ENCODE results near the gene NEAT1. TPM values are rescaled to one million over a fixed set of nuclear protein-coding genes. Genes with fewer than 3 reads are reported as not detected.

The NEAT1 gene
- total and polyA plus RNA-seq, 2 of the 8 experiments (the other 6 are each of a cell fraction or from before 2014, with no cell fraction given): 2.4 to 10.7 TPM

GRCh38 chr11:65454696-65455456 is 32.3 kb downstream of the NEAT1 start:
- H3K9ac ChIP-seq (replicated peaks in 1 of 4; ENCODE audit: extremely low read depth in 1 of 4, low read depth in 3 of 4, low read length in 3 of 4): peak overlapping the region in 3 of 4 experiments; percentile 22 to 29 (median 29); a peak in 4 of 7 replicates
- FAIRE-seq: no peak
- TF ChIP-seq SRF (IDR thresholded peaks at IDR 0.05; ENCODE audit: low read depth, low read length): no peak
- peak; percentile 18 for TF ChIP-seq EZH2 (IDR thresholded peaks at IDR 0.05; ENCODE audit: low read depth, low read length, severe bottlenecking)
- no peak for TF ChIP-seq KDM5A (IDR thresholded peaks at IDR 0.05; ENCODE audit: low read length)
- TF ChIP-seq SIRT6 (IDR thresholded peaks at IDR 0.05; ENCODE audit: low read length): no peak
- peak; percentile 28; the same call in 1 of the 2 replicates for TF ChIP-seq CREB1 (IDR thresholded peaks at IDR 0.05)
- TF ChIP-seq TBP (IDR thresholded peaks at IDR 0.05; ENCODE audit: low read depth, low read length): peak; percentile 38; the same call in 1 of the 2 replicates
- TF ChIP-seq KDM4A (IDR thresholded peaks at IDR 0.05; ENCODE audit: low read depth, low read length, severe bottlenecking): peak; percentile 76
- TF ChIP-seq JUN (IDR thresholded peaks at IDR 0.05; ENCODE audit: low read depth, low read length): no peak
- peak in 1 of 2 experiments; percentile 29; a peak in 1 of 3 replicates for TF ChIP-seq POLR2A (IDR thresholded peaks at IDR 0.05; ENCODE audit: control extremely low read depth in 1 of 2, low read depth in 2 of 2, low read length in 2 of 2)
- TF ChIP-seq SP4 (IDR thresholded peaks at IDR 0.05; ENCODE audit: low read length): 0 out of 2 replicates have a peak, but pooled peaks have one; percentile 37
- no peak for TF ChIP-seq TCF12 (IDR thresholded peaks at IDR 0.05; ENCODE audit: low read depth, low read length)

More at GRCh38 chr11:65454696-65455456, 32.3 kb downstream of the NEAT1 start:
- DNase-seq (ENCODE audit: low read depth in 1 of 2, low spot score in 2 of 2): peak; percentile 69 to 92
- Histone ChIP-seq H2BK20ac (ENCODE audit: low read length) (peak overlapping the region; percentile 34; the same call in 1 of the 2 replicates), H3K23me2 (ENCODE audit: low read depth, low read length) (peaks cover 4% of the 10 kb centered on the region; the same call in 1 of the 2 replicates), H3K14ac (ENCODE audit: insufficient read length) (no peak overlapping the region), H4K5ac (ENCODE audit: insufficient read length, low read depth, low read length) (peak overlapping the region; percentile 53), H3K56ac (replicated peaks; ENCODE audit: insufficient read length, low read depth, low read length) (peak overlapping the region; percentile 35), H2BK120ac (replicated peaks; ENCODE audit: low read depth, low read length) (peak overlapping the region; percentile 76), H2AK5ac (ENCODE audit: low read depth, low read length) (no peak overlapping the region), H3K4me2 (ENCODE audit: insufficient read depth in 1 of 2, low read depth in 2 of 2, low read length in 2 of 2) (peak overlapping the region; percentile 74 to 80), H3K27ac (ENCODE audit: low read depth, low read length) (no peak overlapping the region), H3K36me3 (ENCODE audit: control insufficient read depth in 2 of 4, insufficient read depth in 4 of 4, low read length in 3 of 4) (no peaks in the 10 kb centered on the region), H3K9me3 (ENCODE audit: insufficient read depth in 2 of 2, low read depth in 1 of 2, low read length in 1 of 2) (peaks cover 0 to 6% of the 10 kb centered on the region in 2 experiments; a peak in 1 of 4 replicates), H2AFZ (ENCODE audit: low read length) (peak overlapping the region; percentile 74; the same call in 1 of the 2 replicates), H3K79me1 (ENCODE audit: low read depth, low read length) (no peaks in the 10 kb centered on the region), H4K8ac (ENCODE audit: extremely low read depth, insufficient read depth, low read length) (peak overlapping the region; percentile 94; the same call in 1 of the 2 replicates), H4K20me1 (replicated peaks in 1 of 2; ENCODE audit: control insufficient read depth in 1 of 2, insufficient read depth in 2 of 2, low read length in 2 of 2) (peaks cover 0 to 4% of the 10 kb centered on the region in 2 experiments), H3K18ac (ENCODE audit: extremely low read depth, low read length) (peak overlapping the region; percentile 81; the same call in 1 of the 2 replicates), H2BK12ac (ENCODE audit: low read depth, low read length) (0 out of 2 replicates have a peak overlapping the region, but pooled peaks have one; percentile 71), H3K4me3 (ENCODE audit: extremely low read depth in 1 of 4, insufficient read depth in 2 of 4, low read depth in 3 of 4, low read length in 4 of 4) (peak overlapping the region; percentile 46 to 67 (median 54); a peak in 7 of 8 replicates), H3K4ac (replicated peaks; ENCODE audit: insufficient read length, low read depth, low read length) (no peak overlapping the region), H3K79me2 (ENCODE audit: control insufficient read depth in 1 of 2, insufficient read depth in 2 of 2, low read length in 2 of 2) (no peaks in the 10 kb centered on the region), H3K27me3 (replicated peaks in 1 of 4; ENCODE audit: control insufficient read depth in 3 of 4, extremely low read depth in 1 of 4, insufficient read depth in 3 of 4, low read length in 3 of 4) (peaks cover 20 to 59% (median 53%) of the 10 kb centered on the region in 4 experiments), H3K4me1 (replicated peaks in 1 of 4; ENCODE audit: control insufficient read depth in 3 of 4, insufficient read depth in 4 of 4, low read length in 3 of 4) (peaks cover 2 to 11% (median 6%) of the 10 kb centered on the region in 4 experiments; a peak in 6 of 7 replicates), H3K23ac (ENCODE audit: insufficient read length) (no peak overlapping the region), H2BK5ac (ENCODE audit: low read depth, low read length) (no peak overlapping the region), H2BK15ac (ENCODE audit: low read length) (peak overlapping the region; percentile 29; the same call in 1 of the 2 replicates), H4K91ac (replicated peaks; ENCODE audit: insufficient read length, low read length) (no peak overlapping the region)
- POLR2A ChIA-PET (ENCODE audit: partially characterized antibody): interaction anchor here (0.6 to 3.6 kb wide), 8 partner anchors 8 to 44 kb away, joined by 3 to 26 read pairs (median 4); partner anchors contain the start of genes MALAT1 and NEAT1
- CTCF ChIA-PET (ENCODE audit: partially characterized antibody): interaction anchor here (0.8 to 1.8 kb wide), 8 partner anchors 8 to 76 kb away, joined by 3 to 8 read pairs (median 3); no protein-coding TSS in a partner anchor
- 18% methylated on average over 47 of the region's 47 CpGs; no CpG with 5 or more reads in 1 of the 2 experiments for WGBS, 2 experiments (ENCODE audit: extremely low coverage in 1 of 2, insufficient coverage in 1 of 2, insufficient read length in 1 of 2, insufficient replicate concordance in 2 of 2, low coverage in 1 of 2, low lambda C conversion rate in 2 of 2, missing lambda C conversion rate in 1 of 2)

Data from H1 (cell line).